Caco-2 (cell line): ENCODE data around the gene ADO. TPM values are rescaled to one million over a fixed set of nuclear protein-coding genes. Genes with fewer than 3 reads are reported as not detected.

Experiments
- BruUV-seq: library from RNA; stranded (reverse); fragments of 400-500 nt; replicated peaks from 2 replicates; lab custom pipeline; 2021; lab: Mats Ljungman, UMichigan
- CTCF ChIA-PET: fragments of 300-600 bp; sonication (Branson Sonifier 250); formaldehyde crosslinking; loops from one replicate; lab custom pipeline; 2022; ENCODE audit warnings: antibody characterized with exemption; lab: Charles Lee
- POLR2A ChIA-PET: fragments of 300-600 bp; sonication (Branson Sonifier 250); formaldehyde crosslinking; loops from one replicate; lab custom pipeline; 2022; ENCODE audit warnings: antibody characterized with exemption; lab: Charles Lee
- DNase-seq, 2 experiments: peaks; one replicate each; pipeline versions ENCODE4 v3.0.0 to v3.0.0-alpha.2; 2020 to 2022
- H3K27me3 ChIP-seq: replicated peaks from 2 replicates; pipeline ENCODE4 v1.6.0; 2011; ENCODE audit warnings: low read length; ENCODE audit not compliant: control insufficient read depth, insufficient read depth
- H3K36me3 ChIP-seq: 2 replicates; pipeline ENCODE4 v1.5.1; 2011; ENCODE audit warnings: low read length; ENCODE audit not compliant: control insufficient read depth, insufficient read depth
- H3K4me1 ChIP-seq: fragments of 250-450 bp; sonication (Bioruptor Pico); 2 replicates; pipeline ENCODE4 v1.5.1; 2020; ENCODE audit warnings: mild to moderate bottlenecking
- H3K4me3 ChIP-seq: 2 replicates; pipeline ENCODE4 v1.5.1; 2011; ENCODE audit warnings: low read depth, mild to moderate bottlenecking, control low read depth, low read length
- H3K9me3 ChIP-seq: fragments of 250-450 bp; sonication (Bioruptor Pico); 2 replicates; pipeline ENCODE4 v1.5.1; 2020; ENCODE audit warnings: mild to moderate bottlenecking, moderate library complexity
- H3K27ac Mint-ChIP-seq: one replicate; pipeline ENCODE4 v1.8.0; 2022; ENCODE audit warnings: mixed read lengths; ENCODE audit not compliant: unreplicated experiment
- H3K27me3 Mint-ChIP-seq: one replicate; pipeline ENCODE4 v1.8.0; 2022; ENCODE audit warnings: mixed read lengths; ENCODE audit not compliant: insufficient read depth, unreplicated experiment
- H3K36me3 Mint-ChIP-seq: one replicate; pipeline ENCODE4 v1.8.0; 2022; ENCODE audit warnings: mild to moderate bottlenecking, mixed read lengths; ENCODE audit not compliant: insufficient read depth, unreplicated experiment
- H3K4me1 Mint-ChIP-seq: one replicate; pipeline ENCODE4 v1.8.0; 2022; ENCODE audit warnings: low read depth, mixed read lengths; ENCODE audit not compliant: unreplicated experiment
- H3K4me3 Mint-ChIP-seq: one replicate; pipeline ENCODE4 v1.8.0; 2022; ENCODE audit warnings: mild to moderate bottlenecking, moderate library complexity, mixed read lengths; ENCODE audit not compliant: unreplicated experiment
- H3K9me3 Mint-ChIP-seq: one replicate; pipeline ENCODE4 v1.8.0; 2022; ENCODE audit warnings: mixed read lengths; ENCODE audit not compliant: unreplicated experiment
- CTCF ChIP-seq, 2 experiments: fragments of 200-600 bp in 1 of 2; IDR thresholded peaks; 1 replicate in 1 of 2; 2 replicates in 1 of 2; pipeline versions ENCODE4 v1.5.1 to v1.8.0; 2011 to 2022; ENCODE audit warnings: antibody characterized with exemption in 1 of 2, control low read depth in 1 of 2, inconsistent platforms in 1 of 2, low read depth in 1 of 2, low read length in 1 of 2, mild to moderate bottlenecking in 1 of 2, moderate library complexity in 1 of 2; ENCODE audit not compliant: insufficient read depth in 1 of 2, severe bottlenecking in 1 of 2, unreplicated experiment in 1 of 2
- intact Hi-C: fragments of 100-400 bp; cut with micrococcal nuclease; formaldehyde crosslinking; loops from one replicate; pipeline ENCODE4 v1.10.0; 2022; ENCODE audit not compliant: unreplicated experiment
- total RNA-seq: library from RNA; stranded (reverse); gene quantifications from 2 replicates; pipeline ENCODE4 v1.2.3, GENCODE V29; 2022

ADO gene
- total RNA-seq, 1 experiment from 2014 or later = 34.1 TPM

- no peaks in the 10 kb centered on the region for H3K9me3 Mint-ChIP-seq
- H3K4me1 ChIP-seq = peaks cover 26% of the 10 kb centered on the region
- no peaks in the 10 kb centered on the region for H3K36me3 Mint-ChIP-seq
- BruUV-seq = no TSS peak
- no peaks in the 10 kb centered on the region for H3K9me3 ChIP-seq
- intact Hi-C loops = loop anchor here (1.0 kb wide), 2 partner anchors 40 to 51 kb away; partner anchors contain the start of gene EGR2
- H3K27me3 Mint-ChIP-seq = no peaks in the 10 kb centered on the region
- no peak overlapping the region for H3K27ac Mint-ChIP-seq
- ChIA-PET POLR2A (no interaction called here), CTCF (no interaction called here)
- no peaks in the 10 kb centered on the region for H3K27me3 ChIP-seq
- H3K36me3 ChIP-seq = no peaks in the 10 kb centered on the region
- TF ChIP-seq CTCF (IDR thresholded peaks at IDR 0.05; ENCODE audit: insufficient read depth in 1 of 2, low read depth in 1 of 2, low read length in 1 of 2, severe bottlenecking in 1 of 2, unreplicated experiment in 1 of 2) = no peak
- peaks cover 27% of the 10 kb centered on the region for H3K4me1 Mint-ChIP-seq
- no peak for DNase-seq
- no peak overlapping the region for H3K4me3 Mint-ChIP-seq
- H3K4me3 ChIP-seq = no peak overlapping the region
These were observed 38.8 kb upstream of the ADO start for GRCh38 chr10:62765726-62766125.

DNA sequence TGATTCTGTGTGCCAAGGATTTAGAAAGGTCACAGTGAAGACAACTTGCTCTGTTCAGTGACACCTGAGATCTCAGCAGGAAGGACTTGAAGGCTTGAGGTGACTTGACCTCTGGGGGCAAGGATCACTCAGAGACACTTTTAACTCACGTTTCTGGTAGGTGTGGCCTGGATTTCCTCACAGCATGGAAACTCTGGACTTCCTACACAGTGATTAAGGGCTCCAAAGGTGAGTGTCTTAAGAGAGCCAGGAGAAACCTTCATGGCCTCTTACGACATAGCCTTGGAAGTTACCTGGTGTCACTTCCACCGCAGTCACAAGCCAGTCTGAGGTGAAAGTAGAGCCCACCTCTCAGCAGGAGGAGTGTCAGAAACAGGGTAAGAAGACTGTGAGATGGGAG is 38.1 kb upstream of the ADO start:
- intact Hi-C loops = loop anchor here (1.0 kb wide), 2 partner anchors 39 to 50 kb away; partner anchors contain the start of gene EGR2
- Mint-ChIP-seq H3K4me1 (peaks cover 23% of the 10 kb centered on the region), H3K4me3 (peak overlapping the region; percentile 2), H3K9me3 (no peaks in the 10 kb centered on the region), H3K27ac (peak overlapping the region; percentile 30), H3K36me3 (no peaks in the 10 kb centered on the region), H3K27me3 (no peaks in the 10 kb centered on the region)
- H3K9me3 ChIP-seq = no peaks in the 10 kb centered on the region
- ChIA-PET POLR2A (no interaction called here), CTCF (no interaction called here)
- peak; percentile 70 to 89 for DNase-seq
- H3K36me3 ChIP-seq = no peaks in the 10 kb centered on the region
- no TSS peak for BruUV-seq
- H3K4me1 ChIP-seq = peaks cover 22% of the 10 kb centered on the region
- no peak overlapping the region for H3K4me3 ChIP-seq
- H3K27me3 ChIP-seq = no peaks in the 10 kb centered on the region
- TF ChIP-seq CTCF (IDR thresholded peaks at IDR 0.05; ENCODE audit: insufficient read depth in 1 of 2, low read depth in 1 of 2, low read length in 1 of 2, severe bottlenecking in 1 of 2, unreplicated experiment in 1 of 2) = no peak

DNA sequence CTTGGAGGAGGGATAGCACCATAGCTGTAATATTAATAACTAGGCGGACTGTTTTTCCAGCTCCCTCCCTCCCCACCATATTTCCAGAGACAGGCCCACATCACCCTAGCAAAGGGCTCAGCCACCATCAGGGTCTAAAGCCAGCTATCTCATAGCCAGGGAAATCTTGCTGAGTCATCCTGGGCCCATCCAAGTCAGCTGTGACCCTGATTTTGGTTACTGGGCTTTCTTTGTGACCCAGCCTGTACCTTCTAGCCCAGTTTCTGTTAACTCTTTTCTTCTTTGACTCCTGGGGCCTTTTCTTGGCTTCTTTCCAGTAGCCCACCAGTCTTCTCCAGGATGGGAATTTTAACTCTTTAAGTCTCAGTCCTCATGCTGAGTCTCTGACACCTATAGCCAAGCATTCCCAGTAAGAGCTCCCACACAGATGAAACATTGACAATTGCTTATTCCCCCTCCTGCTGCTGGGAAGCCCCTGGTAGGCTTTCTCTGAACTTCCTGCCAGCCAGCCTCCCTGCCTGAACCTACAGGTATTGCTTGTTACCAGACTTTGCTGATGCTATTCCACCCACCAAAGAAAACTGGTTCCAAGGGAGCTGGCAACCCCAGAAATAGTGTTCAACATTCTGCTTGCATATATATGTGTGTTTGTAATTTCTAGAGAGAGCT is 34.8 kb upstream of the ADO start:
- H3K9me3 Mint-ChIP-seq = no peaks in the 10 kb centered on the region
- H3K27me3 Mint-ChIP-seq = no peaks in the 10 kb centered on the region
- intact Hi-C loops = no loop called here
- DNase-seq = no peak
- no peaks in the 10 kb centered on the region for H3K36me3 ChIP-seq
- POLR2A ChIA-PET = no interaction called here
- BruUV-seq = no TSS peak
- no peak overlapping the region for H3K27ac Mint-ChIP-seq
- H3K4me3 ChIP-seq = no peak overlapping the region
- no peaks in the 10 kb centered on the region for H3K27me3 ChIP-seq
- H3K9me3 ChIP-seq = no peaks in the 10 kb centered on the region
- peaks cover 20% of the 10 kb centered on the region for H3K4me1 ChIP-seq
- CTCF ChIA-PET = no interaction called here
- H3K36me3 Mint-ChIP-seq = no peaks in the 10 kb centered on the region
- TF ChIP-seq CTCF (IDR thresholded peaks at IDR 0.05; ENCODE audit: insufficient read depth in 1 of 2, low read depth in 1 of 2, low read length in 1 of 2, severe bottlenecking in 1 of 2, unreplicated experiment in 1 of 2) = no peak
- peaks cover 18% of the 10 kb centered on the region for H3K4me1 Mint-ChIP-seq
- no peak overlapping the region for H3K4me3 Mint-ChIP-seq
